ENCODE data around the gene PREX1.
A peak's percentile ranks its signal among the peaks of the same experiment; 100 is the strongest.

PREX1 gene

DNA sequence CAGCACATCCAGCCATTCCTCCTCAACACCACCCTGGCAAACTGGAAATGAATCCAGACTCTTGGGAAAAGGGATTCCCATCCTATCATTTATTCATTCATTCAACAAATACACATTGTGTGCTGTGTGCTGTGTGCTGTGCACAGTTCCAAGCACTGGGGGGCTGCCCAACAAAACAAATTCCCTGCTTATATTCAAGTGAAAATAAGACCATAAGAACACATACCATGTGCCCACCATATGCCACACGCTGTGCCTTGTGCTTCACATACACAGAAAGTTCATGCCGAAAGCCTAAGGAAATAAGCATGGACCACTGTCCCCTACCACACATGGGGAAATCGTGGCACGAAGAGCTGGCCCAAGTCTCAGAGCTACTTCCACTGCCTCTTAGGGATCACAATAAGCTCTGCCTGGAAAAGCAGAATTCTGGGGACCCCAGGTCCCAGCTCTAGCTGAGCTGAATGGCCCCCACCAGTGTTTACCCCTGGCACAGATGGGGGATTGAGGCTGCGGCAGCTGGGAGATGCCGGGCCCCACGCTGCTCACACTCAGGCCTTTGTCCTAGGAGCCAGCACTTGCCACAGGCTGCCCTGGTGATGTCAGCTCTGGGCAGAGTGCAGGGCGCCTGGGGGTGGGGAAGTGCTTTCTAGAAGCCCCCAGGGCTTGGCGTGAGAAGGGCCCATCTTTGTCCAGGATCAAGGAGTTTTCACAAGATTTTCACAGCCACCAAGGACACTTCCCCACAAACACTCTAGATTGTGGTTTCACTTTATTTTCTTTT, 99.6 kb downstream of the PREX1 start:
- no peak overlapping the region for H3K4me3 ChIP-seq (ENCODE audit: low read length)
- DNase-seq (ENCODE audit: low read depth) = no peak
- TF ChIP-seq, protein P1, sequence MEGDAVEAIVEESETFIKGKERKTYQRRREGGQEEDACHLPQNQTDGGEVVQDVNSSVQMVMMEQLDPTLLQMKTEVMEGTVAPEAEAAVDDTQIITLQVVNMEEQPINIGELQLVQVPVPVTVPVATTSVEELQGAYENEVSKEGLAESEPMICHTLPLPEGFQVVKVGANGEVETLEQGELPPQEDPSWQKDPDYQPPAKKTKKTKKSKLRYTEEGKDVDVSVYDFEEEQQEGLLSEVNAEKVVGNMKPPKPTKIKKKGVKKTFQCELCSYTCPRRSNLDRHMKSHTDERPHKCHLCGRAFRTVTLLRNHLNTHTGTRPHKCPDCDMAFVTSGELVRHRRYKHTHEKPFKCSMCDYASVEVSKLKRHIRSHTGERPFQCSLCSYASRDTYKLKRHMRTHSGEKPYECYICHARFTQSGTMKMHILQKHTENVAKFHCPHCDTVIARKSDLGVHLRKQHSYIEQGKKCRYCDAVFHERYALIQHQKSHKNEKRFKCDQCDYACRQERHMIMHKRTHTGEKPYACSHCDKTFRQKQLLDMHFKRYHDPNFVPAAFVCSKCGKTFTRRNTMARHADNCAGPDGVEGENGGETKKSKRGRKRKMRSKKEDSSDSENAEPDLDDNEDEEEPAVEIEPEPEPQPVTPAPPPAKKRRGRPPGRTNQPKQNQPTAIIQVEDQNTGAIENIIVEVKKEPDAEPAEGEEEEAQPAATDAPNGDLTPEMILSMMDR (conservative IDR thresholded peaks at IDR 0.05; ENCODE audit: low read length) = no peak

DNA sequence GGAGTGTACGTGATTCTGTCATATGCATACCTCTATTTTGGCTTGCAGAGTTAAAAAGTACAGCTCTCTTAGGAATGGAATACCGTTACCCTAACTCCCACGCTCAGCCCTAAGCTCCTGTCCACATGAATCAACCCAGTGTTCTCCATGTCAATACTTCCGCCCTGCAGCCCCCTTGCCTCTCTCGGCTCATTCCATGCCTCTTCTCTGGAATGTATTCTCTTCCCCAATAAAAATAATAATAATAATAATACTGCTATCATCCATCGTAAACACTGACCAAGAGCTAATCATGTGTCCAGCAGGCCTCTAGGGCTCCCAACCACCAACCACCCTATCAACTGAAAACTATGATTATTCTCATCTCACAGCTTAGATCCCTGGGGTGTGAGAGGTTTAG, 100.6 kb downstream of the PREX1 start:
- TF ChIP-seq, protein P1 (conservative IDR thresholded peaks at IDR 0.05; ENCODE audit: low read length) = no peak
- no peak for DNase-seq (ENCODE audit: low read depth)
- no peak overlapping the region for H3K4me3 ChIP-seq (ENCODE audit: low read length)

DNA sequence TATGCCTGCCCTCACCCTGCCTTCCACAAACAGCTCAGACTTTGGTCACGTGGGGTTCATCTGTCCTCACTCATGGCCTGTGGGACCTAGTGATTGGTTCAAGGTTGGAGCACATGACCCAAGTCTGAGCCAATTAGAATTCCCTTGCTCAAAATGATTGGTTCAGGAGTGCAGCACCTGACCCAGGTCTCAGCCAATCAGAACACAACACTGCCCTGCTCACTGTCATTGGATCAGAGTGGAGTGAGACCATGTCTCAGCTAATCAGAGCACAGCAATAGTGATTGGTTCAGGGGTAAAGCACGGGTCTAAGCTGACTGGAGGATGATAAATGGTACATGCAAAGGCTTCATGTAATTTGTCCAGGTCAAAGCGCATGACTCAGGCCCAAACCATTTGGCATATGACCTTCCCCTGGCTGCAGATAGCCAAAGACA, 102.2 kb downstream of the PREX1 start:
- TF ChIP-seq, protein P1 (conservative IDR thresholded peaks at IDR 0.05; ENCODE audit: low read length) = no peak

DNA sequence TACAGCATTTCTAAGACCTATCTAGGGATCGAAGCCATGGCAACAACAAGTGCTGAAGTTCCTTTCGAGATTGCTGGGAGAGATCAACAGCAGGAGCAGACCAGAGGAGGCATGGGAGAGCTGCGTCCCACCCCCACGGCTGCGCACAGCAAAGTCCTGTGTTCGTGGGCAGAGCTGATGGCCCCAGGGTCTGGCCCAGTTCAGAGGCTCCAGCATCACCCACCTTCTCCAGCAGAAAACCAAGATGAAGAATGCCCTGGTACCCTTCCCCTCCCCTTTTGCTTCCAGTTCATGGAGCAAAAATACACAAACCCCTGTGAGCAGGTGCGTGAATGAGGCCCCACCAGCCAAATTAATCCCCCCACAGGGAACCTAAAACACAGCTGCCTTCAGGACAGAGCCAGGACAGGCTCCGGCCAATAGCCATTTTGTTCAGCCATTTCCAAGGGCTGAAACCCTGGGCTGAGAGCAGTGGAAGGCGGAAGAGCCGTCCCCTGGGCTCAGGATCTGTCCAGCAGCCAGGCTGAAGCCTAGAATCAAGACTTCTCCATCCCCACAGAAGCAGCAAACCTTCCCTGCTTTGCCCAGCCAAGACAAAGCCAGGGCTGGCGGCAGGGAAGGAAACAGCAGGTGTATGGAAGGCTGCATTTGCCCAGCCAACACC, 102.8 kb downstream of the PREX1 start:
- TF ChIP-seq, protein P1 (conservative IDR thresholded peaks at IDR 0.05; ENCODE audit: low read length) = no peak
- DNase-seq (ENCODE audit: low read depth) = no peak
- no peak overlapping the region for H3K4me3 ChIP-seq (ENCODE audit: low read length)

More for the DNA sequence above, 102.2 kb downstream of the PREX1 start:
- H3K4me3 ChIP-seq (ENCODE audit: low read length) = no peak overlapping the region
- DNase-seq (ENCODE audit: low read depth) = no peak

DNA sequence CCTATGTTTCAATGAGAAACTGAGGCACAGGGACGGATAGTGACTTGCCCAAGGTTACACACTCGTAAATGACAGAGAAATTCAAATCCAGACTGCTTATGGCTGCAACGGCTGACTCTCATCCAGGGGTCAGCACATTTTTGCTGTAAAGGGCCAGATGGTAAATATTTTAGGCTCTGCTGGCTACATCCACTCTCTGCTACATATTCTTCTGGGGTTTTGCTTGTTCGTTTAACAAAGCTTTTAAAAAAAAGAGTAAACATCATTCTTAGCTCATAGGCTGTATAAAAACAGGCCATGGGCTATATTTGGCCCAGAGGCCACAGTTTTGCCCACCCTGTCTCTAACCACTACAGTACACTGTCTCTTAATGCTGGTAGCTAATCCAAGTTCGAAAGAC, 103.4 kb downstream of the PREX1 start:
- no peak overlapping the region for H3K4me3 ChIP-seq (ENCODE audit: low read length)
- no peak for DNase-seq (ENCODE audit: low read depth)
- TF ChIP-seq, protein P1 (conservative IDR thresholded peaks at IDR 0.05; ENCODE audit: low read length) = no peak

DNA sequence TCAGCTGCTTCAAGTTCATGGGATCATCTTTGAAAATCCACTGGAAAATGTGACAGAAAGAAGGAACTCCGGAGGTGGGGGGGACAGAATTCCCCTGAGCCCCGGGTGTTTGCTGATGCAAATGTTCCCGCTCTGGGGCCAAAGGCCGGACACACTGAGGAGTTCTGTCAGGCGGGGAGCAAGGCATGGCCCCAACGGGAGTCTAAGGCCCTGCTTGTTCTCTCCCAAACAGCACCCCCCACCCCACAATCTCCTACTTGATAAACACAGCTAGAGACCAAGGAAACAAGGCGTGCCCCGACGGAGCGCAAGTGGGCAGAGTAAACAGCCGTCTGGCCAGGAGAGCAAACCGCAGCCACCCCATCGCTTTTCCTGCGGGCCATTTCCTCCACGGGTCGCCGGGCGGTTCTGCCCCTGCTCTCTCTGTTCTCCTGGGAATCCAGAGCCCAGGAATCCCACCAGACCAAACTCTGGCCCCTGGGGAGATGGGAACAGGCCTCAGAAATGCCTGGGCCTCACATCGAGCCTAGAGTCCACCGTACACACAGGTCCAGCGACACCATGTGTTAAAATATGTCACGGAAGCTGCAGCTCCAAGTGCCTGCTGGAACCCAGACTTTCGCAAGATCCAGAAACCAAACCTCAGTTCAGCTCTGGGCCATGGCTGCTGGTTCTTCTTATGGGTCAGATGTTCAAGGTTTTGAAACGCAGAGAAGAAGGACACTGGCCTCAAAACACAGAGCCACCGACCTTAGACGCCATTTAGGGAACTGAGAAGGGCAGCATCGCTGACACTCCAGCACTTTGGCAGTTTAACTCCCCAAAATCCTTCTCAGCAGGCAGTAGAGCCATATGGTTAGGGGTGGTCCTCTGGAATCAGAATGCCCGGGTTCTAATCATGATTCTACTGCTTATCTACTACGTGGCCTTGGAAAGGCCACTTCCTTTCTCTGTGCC, 104.2 kb downstream of the PREX1 start:
- DNase-seq (ENCODE audit: low read depth) = peak; percentile 80
- TF ChIP-seq, protein P1 (conservative IDR thresholded peaks at IDR 0.05; ENCODE audit: low read length) = peak; percentile 36; the same call in 1 of the 2 replicates
- H3K4me3 ChIP-seq (ENCODE audit: low read length) = no peak overlapping the region

Measured in AG10803 (cell line).